Ectodermal cell (in vitro differentiated cells): Measurements from ENCODE around the gene HSDL1.

ENCODE experiments used
- H3K27ac ChIP-seq: 2 replicates; pipeline ENCODE4 v1.7.0; 2013; ENCODE audit warnings: mild to moderate bottlenecking, low read depth, low read length; ENCODE audit not compliant: insufficient read depth, poor library complexity, severe bottlenecking
- H3K27me3 ChIP-seq: 2 replicates; pipeline ENCODE4 v1.7.0; 2013; ENCODE audit warnings: mild to moderate bottlenecking, low read length; ENCODE audit not compliant: insufficient read depth, control insufficient read depth, poor library complexity, severe bottlenecking
- H3K36me3 ChIP-seq: one replicate; pipeline ENCODE4 v1.7.0; 2013; ENCODE audit warnings: low read length; ENCODE audit not compliant: control insufficient read depth, insufficient read depth
- H3K4me1 ChIP-seq: one replicate; pipeline ENCODE4 v1.7.0; 2013; ENCODE audit warnings: low read length; ENCODE audit not compliant: control insufficient read depth, insufficient read depth
- H3K4me3 ChIP-seq: 2 replicates; pipeline ENCODE4 v1.7.0; 2013; ENCODE audit warnings: low read depth, low read length, control low read depth; ENCODE audit not compliant: insufficient read depth
- H3K9me3 ChIP-seq: 2 replicates; pipeline ENCODE4 v1.7.0; 2013; ENCODE audit warnings: mild to moderate bottlenecking, low read length, moderate library complexity; ENCODE audit not compliant: control insufficient read depth
- WGBS, 2 experiments: methylation state at CpG; one replicate each; pipeline ENCODE4 v1.1.7; 2013; ENCODE audit warnings: missing lambda C conversion rate in 2 of 2; 5-methylcytosine and 5-hydroxymethylcytosine counted together

HSDL1 gene

DNA sequence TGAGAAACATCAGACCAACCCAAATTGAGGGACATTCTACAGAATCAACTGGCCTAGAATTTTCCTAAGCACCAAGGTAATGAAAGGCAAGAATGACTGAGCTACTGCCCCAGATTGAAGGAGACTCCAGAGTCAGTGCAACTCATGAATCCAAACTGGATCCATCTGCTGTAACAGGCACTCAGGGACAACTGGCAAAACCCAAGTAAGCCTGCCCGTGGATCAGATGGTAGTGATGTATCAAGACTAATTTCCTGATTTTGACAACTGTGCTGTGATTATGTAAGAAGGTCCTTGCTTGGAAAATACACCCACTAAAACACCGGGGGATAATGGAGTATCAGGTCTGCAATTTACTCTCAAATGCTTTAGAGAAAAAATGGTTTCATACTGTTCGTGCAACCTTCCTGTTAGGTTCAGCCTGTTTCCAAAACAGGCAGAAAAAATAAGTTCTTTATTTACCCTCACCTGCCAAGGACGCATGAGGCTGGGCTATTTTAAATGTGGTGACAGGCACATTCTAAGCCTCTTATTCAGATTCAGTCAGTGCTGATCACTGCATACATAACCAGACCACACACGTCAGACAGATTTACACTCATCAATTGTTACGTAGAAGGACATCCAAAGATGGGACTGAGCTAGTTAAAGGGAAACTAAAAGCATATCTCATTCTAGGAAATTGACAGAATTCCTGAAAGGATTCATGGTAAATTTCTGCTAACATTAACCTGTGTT lies 35.2 kb downstream of the HSDL1 start:
- no peaks in the 10 kb centered on the region for H3K36me3 ChIP-seq
- H3K27me3 ChIP-seq = no peaks in the 10 kb centered on the region
- H3K9me3 ChIP-seq = no peaks in the 10 kb centered on the region
- H3K4me1 ChIP-seq = no peaks in the 10 kb centered on the region
- 93 to 94% methylated on average over 6 of the region's 6 CpGs for WGBS, 2 experiments
- H3K4me3 ChIP-seq = no peak overlapping the region
- H3K27ac ChIP-seq = no peak overlapping the region

DNA sequence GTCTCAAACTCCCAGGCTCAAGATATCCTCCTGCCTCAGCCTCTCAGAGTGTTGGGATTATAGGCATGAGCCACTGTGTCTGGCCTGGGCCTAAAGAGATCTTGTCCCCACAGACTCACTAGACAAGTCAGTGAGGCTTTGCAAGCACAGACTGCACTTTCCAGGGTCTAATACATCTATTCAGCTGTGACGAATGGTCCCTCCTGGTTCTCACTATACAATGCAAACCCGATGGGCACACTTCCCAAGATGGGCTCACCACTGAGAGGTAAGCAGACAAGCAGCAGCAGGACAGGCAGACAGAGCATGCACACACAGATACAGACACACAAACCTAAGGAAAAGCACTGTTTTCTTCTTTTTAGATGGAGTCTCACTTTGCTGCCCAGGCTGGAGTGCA lies 37.1 kb downstream of the HSDL1 start:
- 86% methylated on average over 2 of the region's 2 CpGs for WGBS, 2 experiments
- Histone ChIP-seq H3K9me3 (no peaks in the 10 kb centered on the region), H3K4me1 (no peaks in the 10 kb centered on the region), H3K27ac (no peak overlapping the region), H3K27me3 (no peaks in the 10 kb centered on the region), H3K36me3 (no peaks in the 10 kb centered on the region), H3K4me3 (no peak overlapping the region)

DNA sequence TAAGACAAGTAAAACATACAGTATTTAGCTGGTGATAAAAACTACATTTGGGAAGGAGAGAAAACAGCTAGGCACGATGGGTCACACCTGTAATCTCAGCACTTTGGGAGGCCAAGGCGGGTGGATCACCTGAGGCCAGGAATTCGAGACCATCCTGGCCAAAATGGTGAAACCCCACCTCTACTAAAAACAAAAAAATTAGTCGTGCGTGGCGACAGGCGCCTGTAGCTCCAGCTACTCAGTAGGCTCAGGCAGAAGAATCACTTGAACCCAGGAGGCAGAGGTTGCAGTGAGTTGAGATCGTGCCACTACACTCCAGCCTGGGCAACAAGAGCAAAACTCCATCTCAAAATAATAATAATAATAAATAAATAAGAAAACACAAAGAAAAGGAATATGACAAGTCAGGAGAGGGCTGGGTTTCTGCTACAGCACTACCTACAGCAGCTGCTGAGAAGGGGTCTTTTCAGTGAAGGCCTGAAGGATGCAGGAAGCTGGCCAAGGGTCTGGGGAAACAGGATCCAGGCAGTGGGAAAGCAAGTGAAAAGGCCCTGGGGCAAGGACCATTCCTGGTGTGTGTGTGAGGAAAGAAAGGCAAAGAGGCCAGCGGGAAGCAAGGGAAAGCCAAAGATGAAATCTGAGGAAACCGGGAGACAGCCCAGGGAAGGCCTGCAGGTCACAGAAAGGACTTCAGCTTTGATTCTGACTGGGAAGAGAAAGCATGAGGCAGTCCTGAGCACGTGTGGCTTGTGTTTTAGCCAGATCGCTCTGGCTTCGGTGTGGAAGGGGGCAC lies 38.8 kb downstream of the HSDL1 start:
- H3K4me3 ChIP-seq = no peak overlapping the region
- no peaks in the 10 kb centered on the region for H3K27me3 ChIP-seq
- H3K9me3 ChIP-seq = no peaks in the 10 kb centered on the region
- no peak overlapping the region for H3K27ac ChIP-seq
- 86 to 91% methylated on average over 12 to 13 of the region's 13 CpGs for WGBS, 2 experiments
- peaks cover 4% of the 10 kb centered on the region for H3K36me3 ChIP-seq
- no peaks in the 10 kb centered on the region for H3K4me1 ChIP-seq

DNA sequence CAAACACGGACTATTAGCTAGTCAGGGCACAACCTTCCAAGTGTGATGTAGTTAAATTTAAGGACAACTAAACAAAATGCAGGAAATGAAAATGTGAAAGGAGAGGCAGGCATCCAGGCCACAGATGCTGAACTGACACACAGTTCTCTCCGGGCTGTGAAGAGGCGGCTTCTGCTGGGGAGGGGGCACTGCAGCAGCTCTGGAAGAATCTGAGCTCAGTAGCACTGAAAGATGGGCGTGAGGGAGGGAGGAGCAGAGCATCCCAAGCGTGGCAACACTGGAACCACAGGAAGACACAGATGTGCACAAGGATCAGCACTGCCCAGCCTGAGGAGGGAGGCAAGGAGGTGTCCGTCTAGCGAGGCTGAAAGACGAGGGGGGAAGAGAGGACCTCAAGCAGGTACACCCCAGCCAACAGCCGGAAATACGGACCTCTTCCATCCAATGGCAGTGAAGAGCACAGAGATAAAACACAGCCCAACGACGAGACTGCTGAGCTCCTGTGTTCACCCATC lies 39.6 kb downstream of the HSDL1 start:
- Histone ChIP-seq H3K27ac (no peak overlapping the region), H3K9me3 (no peaks in the 10 kb centered on the region)
- WGBS, 2 experiments = 84 to 87% methylated on average over 12 of the region's 12 CpGs

DNA sequence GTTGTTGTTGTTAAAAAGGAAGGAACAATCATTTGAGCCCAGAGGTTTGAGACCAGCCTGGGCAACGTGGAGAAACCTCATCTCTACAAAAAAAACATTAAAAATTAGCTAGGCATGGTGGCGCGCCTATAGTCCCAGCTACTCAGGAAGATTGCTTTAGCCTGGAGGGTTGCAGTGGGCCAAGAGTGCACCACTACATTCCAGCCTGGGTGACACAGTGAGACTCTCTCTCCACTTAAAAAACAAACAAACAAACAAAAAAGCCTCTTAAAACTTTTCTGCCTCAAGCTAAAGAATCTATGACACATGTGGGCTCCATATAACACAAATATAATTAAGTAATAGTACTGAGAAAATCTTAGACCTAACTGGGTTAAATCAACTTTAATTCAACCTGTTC lies 40.7 kb downstream of the HSDL1 start:
- Histone ChIP-seq H3K36me3 (peaks cover 4% of the 10 kb centered on the region), H3K4me3 (no peak overlapping the region), H3K27me3 (no peaks in the 10 kb centered on the region), H3K4me1 (no peaks in the 10 kb centered on the region), H3K27ac (no peak overlapping the region), H3K9me3 (no peaks in the 10 kb centered on the region)
- WGBS, 2 experiments = 92% methylated on average over 3 of the region's 3 CpGs

More for the DNA sequence above, 39.6 kb downstream of the HSDL1 start:
- Histone ChIP-seq H3K36me3 (peaks cover 4% of the 10 kb centered on the region), H3K4me1 (no peaks in the 10 kb centered on the region), H3K4me3 (no peak overlapping the region), H3K27me3 (no peaks in the 10 kb centered on the region)

DNA sequence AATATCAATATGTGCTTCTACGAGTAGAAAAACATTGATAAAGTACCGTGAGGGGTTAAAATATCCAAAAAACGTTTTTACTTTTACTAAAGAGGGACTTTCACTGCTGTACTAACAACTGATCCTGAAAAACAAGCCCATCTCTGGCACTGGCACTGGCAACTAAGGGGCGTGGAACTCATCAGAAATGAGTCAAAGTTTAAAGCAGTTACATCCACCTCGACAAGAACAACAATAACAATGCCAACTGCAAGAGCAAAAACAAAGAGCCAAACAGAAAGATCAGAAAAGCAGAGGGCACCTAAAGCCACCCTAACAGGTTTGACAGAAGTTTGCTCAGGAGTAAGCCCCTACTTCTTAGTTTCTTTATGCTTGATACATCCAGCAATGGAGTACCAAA lies 41.3 kb downstream of the HSDL1 start:
- no peaks in the 10 kb centered on the region for H3K4me1 ChIP-seq
- H3K9me3 ChIP-seq = no peaks in the 10 kb centered on the region
- H3K4me3 ChIP-seq = no peak overlapping the region
- 87 to 95% methylated on average over 5 of the region's 5 CpGs for WGBS, 2 experiments
- H3K27me3 ChIP-seq = no peaks in the 10 kb centered on the region
- no peak overlapping the region for H3K27ac ChIP-seq
- peaks cover 6% of the 10 kb centered on the region for H3K36me3 ChIP-seq

DNA sequence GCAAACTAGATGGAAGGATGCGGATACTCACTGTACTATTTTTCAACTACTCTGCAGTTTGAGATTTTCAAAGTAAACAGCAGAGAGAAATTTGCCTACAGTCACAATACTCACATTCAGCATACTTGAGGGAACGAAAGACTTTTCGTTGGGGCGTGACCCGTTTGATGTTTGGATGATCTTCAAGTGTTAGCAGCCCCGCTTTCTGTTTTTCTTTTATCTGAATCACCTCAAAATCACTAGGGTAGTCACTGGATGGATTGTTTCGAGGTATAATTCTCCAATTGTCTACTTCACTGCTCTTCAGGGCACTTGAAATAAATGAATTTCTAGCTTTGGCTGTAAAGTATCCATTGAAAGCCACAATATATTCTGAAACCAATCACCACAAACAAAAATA lies 46.0 kb downstream of the HSDL1 start:
- Histone ChIP-seq H3K4me3 (no peak overlapping the region), H3K27ac (no peak overlapping the region), H3K27me3 (no peaks in the 10 kb centered on the region), H3K36me3 (peaks cover 15% of the 10 kb centered on the region), H3K9me3 (no peaks in the 10 kb centered on the region), H3K4me1 (no peaks in the 10 kb centered on the region)
- 94 to 96% methylated on average over 7 of the region's 7 CpGs for WGBS, 2 experiments

DNA sequence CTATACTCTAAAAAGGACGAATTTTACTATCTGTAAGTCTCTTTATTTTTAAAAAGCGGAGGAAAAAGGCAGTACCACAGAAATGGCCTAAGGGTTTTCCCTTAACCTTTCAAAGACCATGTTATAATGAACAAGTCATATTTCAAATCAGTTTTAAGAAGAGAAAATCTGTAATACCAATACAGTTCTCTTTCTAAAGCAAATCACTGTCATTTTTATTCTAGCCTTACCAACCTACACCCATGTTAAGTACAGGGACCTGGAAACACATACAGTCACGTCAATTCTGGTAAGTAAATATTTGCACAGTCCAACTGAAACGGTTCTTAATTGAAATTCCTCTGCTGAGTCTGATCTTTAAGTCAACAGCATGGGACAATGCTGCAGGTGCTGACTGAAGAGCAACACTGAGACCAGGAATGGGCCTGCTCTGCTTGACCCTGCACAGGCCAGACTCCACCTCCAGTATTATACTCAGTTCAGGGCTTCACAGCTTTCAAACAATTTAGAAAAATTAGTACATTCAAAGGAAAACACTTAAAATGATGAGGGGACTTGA lies 48.5 kb downstream of the HSDL1 start:
- Histone ChIP-seq H3K9me3 (no peaks in the 10 kb centered on the region), H3K4me3 (no peak overlapping the region), H3K4me1 (no peaks in the 10 kb centered on the region), H3K36me3 (peaks cover 32% of the 10 kb centered on the region), H3K27ac (no peak overlapping the region), H3K27me3 (no peaks in the 10 kb centered on the region)
- WGBS, 2 experiments = 94 to 95% methylated on average over 4 of the region's 4 CpGs

DNA sequence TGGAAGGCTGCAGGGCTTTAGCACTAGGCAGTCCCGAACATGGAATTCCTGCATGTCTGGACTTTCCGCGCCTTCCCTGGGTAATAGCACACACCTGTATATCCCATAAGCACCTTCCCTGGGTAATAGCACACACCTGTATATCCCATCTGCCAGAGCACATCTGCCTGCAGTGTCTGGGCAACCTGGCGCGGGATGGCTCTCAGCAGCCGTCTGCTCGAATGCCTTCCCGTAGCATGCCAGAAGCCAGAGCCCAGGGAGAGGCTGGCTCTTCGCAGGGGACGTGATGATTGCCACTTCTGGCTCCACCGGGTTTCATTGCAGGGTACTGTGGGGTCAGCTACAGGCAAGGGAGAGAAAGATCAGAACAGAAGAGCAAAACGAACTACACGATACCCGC lies 49.5 kb downstream of the HSDL1 start:
- H3K27ac ChIP-seq = no peak overlapping the region
- H3K9me3 ChIP-seq = no peaks in the 10 kb centered on the region
- peaks cover 36% of the 10 kb centered on the region for H3K36me3 ChIP-seq
- WGBS, 2 experiments = 95 to 97% methylated on average over 14 of the region's 14 CpGs
- H3K4me1 ChIP-seq = no peaks in the 10 kb centered on the region
- no peaks in the 10 kb centered on the region for H3K27me3 ChIP-seq
- no peak overlapping the region for H3K4me3 ChIP-seq

DNA sequence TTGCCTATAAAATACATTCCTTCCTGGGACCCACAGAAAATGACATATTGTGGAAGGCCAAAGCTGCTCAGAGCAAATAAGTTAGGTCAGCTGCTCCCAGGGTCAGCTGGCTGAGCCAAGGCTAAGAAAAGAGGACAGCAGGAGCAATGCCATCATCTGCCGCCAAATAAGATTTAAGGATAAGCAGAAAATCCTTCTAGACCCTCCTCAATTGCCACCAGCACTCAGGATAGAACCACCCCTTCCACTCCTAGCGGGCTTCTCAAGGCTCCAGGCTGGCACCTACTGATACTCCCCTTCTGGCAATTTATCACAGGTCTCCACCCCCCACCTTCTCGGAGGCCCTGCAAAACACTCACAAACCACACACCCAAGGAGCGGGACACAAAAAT lies 51.1 kb downstream of the HSDL1 start:
- Histone ChIP-seq H3K27ac (no peak overlapping the region), H3K9me3 (no peaks in the 10 kb centered on the region), H3K27me3 (no peaks in the 10 kb centered on the region), H3K36me3 (peaks cover 42% of the 10 kb centered on the region), H3K4me1 (no peaks in the 10 kb centered on the region), H3K4me3 (no peak overlapping the region)
- 91 to 94% methylated on average over 4 of the region's 4 CpGs for WGBS, 2 experiments
